GM13976 (cell line): Measurements from ENCODE around the gene SLC49A3.
A peak's percentile ranks its signal among the peaks of the same experiment; 100 is the strongest.

Experiments
- DNase-seq: peaks from one replicate; pipeline ENCODE4 v3.0.0; 2012; ENCODE audit warnings: low spot score
- CTCF ChIP-seq: IDR thresholded peaks from 2 replicates; pipeline ENCODE4 v1.5.1; 2012; ENCODE audit warnings: borderline replicate concordance, mild to moderate bottlenecking; ENCODE audit not compliant: insufficient read depth; ENCODE audit errors: extremely low read depth, missing control alignments, control extremely low read depth
- in situ Hi-C: fragments of 300-500 bp; cut with MboI; formaldehyde crosslinking; loops from one replicate; pipeline ENCODE4 v1.12.0; 2022; ENCODE audit warnings: low sequenced_read_pairs, mixed read lengths, inconsistent platforms; ENCODE audit not compliant: unreplicated experiment

The SLC49A3 gene

GRCh38 chr4:686413-687040 is 2.4 kb downstream of the SLC49A3 start:
- no peak for DNase-seq
- in situ Hi-C loops = no loop called here

DNA sequence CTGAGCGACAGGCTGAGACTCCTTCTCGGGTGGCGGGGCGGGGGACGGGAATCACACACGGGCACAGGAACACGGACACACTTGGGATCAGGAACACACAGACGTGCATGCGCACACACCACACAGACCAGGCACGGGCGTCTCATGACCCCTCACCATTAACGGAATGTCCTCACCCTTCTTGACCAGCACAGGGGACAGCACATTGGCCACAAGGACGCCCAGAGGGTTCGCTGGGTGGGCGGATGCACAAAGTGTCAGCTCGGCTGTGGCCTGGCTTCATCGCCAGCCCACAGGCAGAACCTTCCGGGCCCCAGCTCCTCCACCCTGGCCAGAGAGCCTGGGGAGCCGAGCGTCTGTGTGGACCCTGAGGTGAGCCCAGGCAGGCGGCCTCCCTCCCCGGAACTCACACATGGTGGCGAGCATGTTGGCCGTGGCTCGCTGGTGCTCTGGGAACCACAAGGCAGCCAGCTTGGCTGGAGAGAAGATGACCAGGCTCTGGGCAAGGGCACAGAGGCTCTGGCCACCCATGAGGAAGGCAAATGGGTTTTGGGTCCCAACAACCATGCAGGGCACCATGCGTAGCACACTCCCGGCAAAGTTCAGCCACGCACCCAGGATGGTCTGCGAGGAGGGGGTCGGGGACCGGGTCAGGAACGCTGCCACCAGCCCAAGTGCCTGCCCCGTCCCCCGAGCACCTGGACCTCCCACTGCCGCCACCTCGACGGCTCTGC is 3.1 kb downstream of the SLC49A3 start:
- no peak for DNase-seq
- TF ChIP-seq CTCF = no peak
- in situ Hi-C loops = no loop called here

More at GRCh38 chr4:686413-687040, 2.4 kb downstream of the SLC49A3 start:
- TF ChIP-seq CTCF = no peak

GRCh38 chr4:684623-685327 is 4.2 kb downstream of the SLC49A3 start:
- TF ChIP-seq CTCF = no peak
- in situ Hi-C loops = no loop called here
- no peak for DNase-seq

DNA sequence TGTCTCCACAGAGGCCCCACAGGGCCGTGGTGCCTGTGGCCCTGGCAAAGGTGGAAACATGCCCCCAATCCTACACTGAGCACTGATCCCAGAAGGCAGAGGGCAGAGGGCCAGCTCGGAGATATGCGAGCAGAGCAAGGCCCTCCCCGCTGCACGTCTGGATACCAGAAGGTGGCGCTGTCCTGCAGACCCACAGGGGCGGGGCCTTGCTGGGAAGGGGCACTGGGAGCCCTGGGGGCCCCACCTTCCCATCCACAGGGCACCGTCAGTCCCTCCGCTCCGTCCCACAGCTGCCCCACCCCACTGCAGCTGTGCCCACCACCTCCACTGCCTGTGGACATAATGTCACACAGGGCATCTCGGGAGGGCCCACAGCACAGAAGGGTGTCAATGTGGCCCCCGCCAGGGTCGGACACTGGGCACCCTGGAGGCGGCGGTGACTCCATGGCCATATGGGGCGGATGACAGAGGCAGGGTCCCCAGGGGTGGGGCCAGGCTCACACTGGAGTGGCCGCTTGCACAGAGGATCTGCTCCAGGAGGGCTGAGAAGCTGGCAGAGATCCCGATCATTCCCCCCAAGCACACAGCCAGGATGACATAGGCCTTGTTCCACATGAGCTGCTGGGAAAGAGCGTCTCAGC is 4.8 kb downstream of the SLC49A3 start:
- in situ Hi-C loops = no loop called here
- DNase-seq = peak; percentile 75
- TF ChIP-seq CTCF = peak; percentile 82

DNA sequence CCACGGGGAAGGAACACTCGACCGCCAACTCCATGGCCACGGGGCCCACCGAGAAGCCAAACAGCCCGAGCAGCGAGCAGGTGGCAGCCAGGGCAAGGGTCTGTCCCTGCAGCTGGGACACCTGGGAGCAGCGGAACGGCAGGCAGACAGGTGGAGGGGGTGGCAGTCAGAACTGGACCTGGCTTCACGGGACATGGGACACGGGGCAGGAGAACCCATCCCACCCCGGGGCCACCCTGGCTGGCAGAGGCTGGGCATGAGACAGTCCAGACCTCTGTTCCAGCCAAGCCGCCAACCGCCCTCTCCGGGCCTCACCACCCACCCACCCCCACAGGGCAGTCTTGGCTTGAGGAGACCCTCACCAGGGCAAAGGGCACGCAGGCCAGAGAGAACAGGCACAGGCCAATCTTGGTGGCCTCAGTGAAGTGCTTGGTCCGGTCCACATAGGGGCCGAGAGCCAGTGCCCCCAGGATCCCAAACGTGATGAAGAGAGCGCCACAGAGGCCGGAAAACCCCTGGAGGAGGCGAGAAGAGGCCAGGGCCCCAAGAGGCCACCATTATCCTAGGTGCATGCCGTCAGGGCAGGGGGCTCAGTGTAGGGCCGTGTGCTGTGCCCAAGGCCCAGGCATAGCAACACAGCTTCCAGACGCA is 5.6 kb downstream of the SLC49A3 start:
- in situ Hi-C loops = no loop called here
- TF ChIP-seq CTCF = no peak
- DNase-seq = no peak

DNA sequence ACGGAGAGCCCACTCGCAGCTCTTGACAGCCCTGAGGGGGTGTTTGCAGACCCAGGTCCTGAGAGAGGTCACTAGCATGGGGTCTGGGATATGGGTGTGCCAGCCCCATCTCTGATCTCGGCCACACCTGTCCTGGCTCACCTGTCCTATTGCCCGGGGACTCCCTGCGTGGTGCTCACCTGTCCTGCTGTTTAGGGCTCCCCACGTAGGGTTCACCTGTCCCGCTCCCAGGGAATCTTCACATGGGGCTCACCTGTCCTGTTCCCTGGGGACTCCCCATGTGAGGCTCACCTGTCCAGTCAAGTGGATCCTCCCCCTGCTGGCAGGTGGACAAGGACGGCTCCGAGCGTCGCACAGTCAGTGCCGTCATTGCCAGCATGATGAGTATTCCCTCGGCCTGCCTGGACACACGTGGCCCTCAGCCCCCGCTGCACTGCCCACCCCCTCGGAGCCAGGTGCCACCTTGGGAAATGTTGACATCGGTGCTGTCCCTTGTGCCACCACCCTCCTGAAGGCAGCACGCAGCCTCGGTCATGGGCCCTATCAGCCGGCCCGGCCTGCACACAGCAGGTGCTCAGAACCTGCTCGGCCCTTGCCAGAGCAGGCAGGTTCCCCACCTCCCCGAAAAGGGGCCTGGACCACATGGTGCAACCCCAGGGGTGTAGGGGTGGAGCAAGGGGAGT is 6.3 kb downstream of the SLC49A3 start:
- in situ Hi-C loops = no loop called here
- no peak for TF ChIP-seq CTCF
- no peak for DNase-seq
